Stimulated activated CD8-positive, alpha-beta memory T cell treated with anti-CD3 and anti-CD28 coated beads, Interleukin-15, amount 100 ng/mL, for 48 hours (primary cell): ENCODE data around the gene SULT1A1.

Experiments used
- DNase-seq, 2 donors: peaks; one replicate each; pipeline ENCODE4 v3.0.0-alpha.2; 2020; ENCODE audit warnings: low read depth in 2 of 2

Gene SULT1A1

GRCh38 chr16:28558456-28558855, 51.4 kb downstream of the SULT1A1 start:
- no peak for DNase-seq

GRCh38 chr16:28556914-28557320, 52.9 kb downstream of the SULT1A1 start:
- DNase-seq: no peak

GRCh38 chr16:28555561-28555960, 54.3 kb downstream of the SULT1A1 start:
- DNase-seq: no peak
